ENCODE measurements around the gene MVB12B.

The MVB12B gene

DNA sequence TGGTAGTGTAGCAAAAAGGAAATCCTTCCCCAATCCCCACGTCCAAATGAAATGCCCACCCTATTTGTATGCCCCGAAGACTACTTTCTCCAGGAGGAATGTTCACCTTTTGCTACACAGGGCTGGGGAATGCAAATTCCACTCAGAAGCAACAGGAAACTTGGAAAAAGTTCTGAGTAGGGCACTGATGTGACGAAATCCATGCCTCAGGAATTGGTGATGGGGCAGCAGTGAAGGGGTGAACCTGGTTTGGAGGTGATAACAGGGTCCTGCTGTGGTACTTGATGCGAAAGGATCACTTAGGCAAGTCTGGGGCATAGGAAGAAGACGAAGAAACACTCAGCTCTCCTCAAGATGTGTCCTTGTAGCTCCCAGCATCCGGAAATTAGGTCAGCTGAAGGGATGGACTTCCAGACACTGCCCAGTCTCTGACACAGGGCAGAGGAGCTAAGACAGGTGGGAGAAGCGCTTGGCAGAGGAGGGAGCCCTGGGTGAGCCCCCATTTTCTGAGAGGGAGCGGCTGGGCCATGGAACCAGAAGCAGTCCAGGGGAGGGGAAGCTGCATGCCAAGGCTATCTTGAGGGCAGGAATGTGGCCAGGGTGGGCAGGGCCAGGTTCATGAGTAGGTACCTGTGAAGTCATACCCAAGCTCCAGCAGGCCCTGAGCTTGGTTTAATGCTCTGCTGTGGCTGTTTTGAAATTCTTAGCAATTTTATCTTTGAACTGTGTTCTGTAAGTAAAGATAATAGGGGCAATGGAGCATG is 22.2 kb upstream of the MVB12B start:
- no peak for DNase-seq

DNA sequence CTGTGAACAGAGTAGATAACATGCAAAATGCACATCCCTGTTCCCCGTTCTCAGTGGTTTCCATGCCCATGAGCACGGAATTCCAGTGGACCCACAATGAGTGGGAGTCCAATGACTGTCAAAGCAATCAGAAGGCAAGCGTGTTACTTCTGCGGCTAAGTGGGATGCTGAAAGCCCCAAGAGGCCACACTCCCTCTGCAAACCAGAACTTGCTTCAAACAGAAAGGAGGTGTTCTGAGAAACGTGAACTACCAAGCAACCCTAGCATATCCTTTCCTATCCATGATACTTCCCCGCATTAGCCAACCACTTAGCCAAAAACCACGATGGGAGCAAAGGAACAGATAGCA is 21.7 kb upstream of the MVB12B start:
- DNase-seq: no peak

DNA sequence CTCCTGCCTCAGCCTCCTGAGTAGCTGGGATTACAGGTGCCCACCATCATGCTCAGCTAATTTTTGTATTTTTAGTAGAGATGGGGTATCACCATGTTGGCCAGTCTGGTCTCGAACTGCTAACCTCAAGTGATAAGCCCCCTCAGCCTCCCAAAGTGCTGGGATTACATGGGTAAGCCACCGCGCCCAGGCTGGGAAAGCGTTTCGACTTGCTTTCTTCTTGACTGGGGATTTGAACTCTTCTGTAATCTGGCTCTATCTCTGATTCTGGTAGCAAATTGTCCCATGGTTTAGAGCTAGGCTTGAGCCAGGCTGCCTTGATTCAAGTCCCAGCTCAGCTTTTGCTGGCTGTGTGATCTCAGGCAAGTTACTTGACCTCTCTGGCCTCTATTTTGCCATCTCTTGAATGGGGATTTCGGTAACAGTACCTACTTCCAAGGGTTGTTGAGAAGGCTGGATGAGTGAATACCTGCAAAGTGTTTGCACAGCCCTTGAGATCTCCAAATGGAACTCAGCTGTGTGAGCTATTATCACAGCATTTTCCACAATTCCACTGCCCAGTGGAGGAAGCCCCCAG is 20.5 kb upstream of the MVB12B start:
- DNase-seq: no peak

DNA sequence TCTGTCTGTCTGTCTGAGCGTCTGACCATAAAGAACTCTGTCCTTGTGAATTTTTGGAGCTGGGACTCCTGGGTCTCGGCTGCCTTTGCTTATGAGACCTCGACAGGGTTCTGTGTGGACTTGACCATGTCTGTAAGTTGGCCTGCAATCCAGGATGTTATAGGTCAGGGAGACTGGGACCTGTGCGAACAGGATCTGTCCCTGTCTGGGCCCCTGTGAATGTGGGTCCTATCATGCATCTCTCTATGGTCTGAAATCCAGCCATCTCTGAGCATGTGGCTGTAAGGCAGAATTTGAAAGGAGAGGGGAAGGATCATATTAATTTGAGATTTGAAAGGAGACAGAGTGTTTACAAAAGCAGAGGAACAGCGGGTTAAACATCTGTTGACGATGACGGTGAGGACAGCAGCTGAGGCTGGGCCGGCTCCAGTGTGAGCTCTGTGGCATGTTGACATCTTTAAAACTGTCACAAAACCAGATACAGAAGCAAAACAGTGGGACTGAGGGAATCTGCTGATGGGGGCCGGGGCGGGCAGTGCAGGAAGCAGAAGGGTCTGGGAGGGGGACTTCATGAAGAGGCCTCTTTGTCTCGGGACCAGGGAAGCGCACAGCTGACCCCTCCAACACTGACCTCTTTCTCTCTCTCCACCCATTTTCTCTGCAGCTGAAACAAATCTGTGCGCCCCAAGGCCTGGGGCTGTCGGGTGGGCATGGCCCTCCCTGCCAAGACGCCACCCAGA is 19.1 kb upstream of the MVB12B start:
- no peak for DNase-seq

DNA sequence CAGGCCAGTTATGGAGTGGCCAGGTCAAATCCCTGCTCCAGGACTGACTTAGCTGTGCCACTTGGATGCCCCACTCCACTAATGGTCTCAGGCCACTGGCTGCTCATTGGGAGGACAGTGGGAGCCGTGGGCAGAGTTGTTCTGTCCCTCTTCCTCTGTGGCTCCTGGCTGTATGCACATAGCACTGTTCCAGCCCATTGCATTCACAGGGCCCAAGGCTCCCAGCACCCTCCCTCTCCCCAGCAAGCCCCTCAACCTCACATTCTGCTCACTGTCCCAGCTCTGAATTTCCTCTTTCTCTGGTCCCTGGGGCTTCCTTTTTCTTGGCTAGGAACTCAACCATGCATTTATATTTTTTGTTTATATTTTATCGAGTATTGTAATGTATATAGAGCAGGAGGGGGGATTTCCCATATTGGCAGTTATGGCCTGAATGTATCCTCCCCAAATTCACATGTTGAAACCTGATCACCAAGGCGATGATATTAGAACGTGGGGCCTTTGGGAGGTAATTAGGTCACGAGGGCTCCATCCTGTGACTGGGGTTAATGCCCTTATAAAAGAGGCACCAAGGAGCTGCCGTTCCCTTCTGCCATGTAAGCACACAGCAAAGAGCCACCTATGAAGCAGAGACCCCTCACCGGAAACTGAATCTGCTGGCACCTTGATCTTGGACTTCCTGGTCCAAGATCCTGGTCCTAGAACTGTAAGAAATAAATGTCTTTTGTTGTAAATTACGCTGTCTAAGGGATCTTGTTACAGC is 17.0 kb upstream of the MVB12B start:
- no peak for DNase-seq

DNA sequence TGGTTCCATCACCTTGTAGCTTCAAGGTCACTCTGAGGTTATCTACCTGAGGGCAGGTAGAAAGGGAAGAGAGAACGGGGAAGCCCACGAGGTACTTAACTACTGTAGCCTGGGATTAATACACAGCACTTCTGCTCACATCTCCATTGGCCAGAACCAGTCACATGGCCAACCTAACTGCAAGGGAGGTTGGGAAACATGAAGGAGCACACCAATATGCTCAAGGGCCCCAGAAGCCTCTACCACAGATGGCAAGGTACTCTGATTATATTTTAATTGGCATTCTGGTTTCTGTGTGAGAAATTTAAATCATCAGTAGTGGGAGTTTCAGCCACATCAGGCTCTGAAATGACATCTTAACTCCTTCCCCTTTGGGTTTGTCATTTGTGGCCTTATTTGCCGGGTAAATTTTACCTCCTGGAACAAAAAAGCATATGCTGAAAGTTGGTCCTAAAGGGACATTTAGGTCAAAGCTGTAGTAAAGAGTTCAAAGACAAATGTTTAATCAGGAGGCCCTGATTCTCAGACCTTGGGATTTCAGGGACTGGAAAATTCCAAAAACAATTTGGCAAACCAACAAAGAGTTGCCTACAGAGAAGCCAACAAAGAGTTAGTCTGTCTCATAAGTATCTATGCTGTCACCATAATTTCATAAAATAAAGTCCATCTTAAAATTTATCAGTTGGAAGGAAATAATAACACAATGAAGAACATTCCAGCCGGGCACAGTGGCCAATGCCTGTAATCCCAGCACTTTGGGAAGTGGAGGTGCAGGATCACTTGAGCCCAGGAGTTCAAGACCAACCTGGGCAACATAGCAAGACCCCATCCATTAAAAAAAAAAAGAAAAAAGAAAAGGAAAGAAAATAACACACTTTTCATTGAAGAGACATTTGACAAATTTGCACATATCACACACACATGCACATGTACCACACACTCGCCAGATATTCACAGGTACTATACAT is 13.8 kb upstream of the MVB12B start:
- DNase-seq: no peak

DNA sequence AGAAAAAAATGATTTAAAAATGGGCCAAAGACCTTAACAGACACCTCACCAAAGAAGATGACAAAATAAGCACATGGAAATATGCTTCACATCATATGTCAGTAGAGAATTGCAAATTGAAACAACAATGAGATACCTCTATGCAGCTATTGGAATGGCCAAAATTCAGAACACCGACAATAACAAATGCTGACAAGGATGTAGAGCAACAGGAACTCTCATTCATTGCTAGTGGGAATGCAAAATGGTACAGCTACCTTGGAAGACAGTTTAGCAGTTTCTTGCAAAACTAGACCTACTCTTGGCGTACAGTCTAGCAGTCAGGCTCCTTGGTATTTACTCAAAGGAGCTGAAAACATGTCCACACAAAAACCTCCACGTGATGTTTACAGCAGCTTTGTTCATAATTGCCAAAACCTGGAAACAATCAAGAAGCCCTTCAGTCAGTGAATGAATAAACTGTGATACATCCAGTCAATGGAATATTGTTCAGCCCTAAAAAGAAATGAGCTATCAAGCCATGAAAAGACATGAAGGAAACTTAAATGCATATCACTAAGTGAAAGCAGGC is 10.5 kb upstream of the MVB12B start:
- DNase-seq: no peak

DNA sequence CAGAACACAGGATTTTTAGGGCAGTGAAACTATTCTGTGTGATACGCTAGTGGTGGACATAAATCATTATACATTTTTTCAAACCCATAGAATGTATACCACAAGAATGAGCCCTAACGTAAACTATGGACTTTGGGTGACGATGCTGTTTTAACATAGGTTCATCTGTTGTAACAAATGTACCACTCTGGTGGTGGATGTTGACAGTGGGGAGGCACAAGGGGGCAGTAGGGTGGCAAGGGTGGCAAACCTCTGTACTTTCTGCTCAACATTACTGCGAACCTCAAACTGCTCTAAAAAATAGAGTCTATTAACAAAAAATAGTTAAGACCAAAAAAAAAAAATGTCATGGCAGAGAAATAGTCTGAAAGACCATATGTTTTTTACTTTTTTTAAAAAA is 9.1 kb upstream of the MVB12B start:
- DNase-seq: peak; percentile 22

DNA sequence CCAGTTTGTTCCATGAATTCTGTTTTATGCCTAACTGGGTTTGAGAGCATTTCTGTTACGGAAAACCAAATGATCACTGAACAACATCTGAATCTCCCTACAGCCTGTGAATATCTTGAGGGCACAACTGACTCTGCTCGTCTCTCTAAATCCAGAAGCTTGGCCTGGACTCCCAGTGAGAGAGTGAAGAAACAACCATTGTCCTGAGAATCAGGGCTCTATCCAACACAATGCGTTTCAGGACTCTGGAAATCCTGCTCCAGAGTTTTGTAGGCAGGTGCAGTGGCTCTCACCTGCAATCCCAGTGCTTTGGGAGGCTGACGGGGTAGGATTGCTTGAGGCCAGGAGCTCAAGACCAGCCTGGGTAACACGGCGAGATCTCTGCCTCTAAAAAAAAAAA is 7.8 kb upstream of the MVB12B start:
- no peak for DNase-seq

DNA sequence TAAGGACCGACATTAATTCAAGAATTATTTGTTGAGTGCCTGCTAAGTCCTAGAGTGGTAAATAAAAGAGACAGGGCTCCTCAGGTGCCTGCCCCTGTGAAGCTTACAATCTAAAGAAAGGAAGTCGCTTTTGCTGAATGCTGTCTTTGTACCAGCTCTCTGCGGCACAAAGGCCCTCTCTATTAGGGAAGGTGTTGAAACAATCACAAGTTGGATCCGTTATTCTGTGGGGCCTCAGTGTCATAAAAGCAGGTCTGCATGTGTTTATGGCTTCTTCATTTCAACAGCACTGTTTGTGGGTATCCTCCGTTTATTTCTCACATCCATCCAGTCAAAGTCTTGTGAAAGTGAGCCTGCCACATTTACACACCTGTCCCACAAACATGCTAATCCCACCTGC is 7.0 kb upstream of the MVB12B start:
- DNase-seq: no peak

- DNase-seq: no peak
Measured at GRCh38 chr9:126320158-126320922, 6.3 kb upstream of the MVB12B start.

DNA sequence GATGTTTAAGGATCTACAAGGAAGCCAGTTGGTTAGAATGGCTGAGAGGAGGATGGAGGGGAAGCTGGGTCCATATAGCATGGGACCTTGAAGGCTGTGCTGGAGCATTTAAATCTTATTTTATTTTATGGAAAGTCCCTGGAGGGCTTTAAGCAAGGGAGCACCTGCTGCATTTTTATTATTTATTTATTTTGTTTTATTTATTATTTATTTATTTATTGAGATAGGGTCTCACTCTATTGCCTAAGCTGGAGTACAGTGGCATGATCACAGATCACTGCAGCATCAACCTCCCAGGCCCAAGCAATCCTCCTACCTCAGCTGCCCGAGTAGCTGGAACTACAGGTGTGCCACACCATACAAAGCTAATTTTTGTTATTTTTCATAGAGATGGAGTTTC is 4.9 kb upstream of the MVB12B start:
- no peak for DNase-seq

DNA sequence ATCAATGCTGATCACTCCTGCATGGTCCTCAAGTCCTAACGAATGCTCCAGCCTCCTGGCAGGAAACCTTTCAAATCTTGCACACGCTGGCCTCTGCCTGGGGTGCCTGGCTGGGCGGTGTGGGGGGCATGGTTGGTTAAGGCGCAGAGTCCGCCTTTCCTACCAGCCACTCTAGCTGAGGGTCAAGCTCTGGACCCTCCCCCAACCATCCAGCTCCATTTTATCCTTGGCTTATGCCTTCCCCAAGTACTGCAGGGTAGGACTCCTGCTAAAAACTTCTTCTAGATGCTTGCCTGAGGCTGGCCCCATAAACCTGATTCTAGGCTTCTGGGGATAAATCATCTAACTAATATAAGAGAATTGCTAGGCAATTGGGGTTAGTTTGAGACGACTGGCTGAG is 808 bp upstream of the MVB12B start:
- no peak for DNase-seq

DNA sequence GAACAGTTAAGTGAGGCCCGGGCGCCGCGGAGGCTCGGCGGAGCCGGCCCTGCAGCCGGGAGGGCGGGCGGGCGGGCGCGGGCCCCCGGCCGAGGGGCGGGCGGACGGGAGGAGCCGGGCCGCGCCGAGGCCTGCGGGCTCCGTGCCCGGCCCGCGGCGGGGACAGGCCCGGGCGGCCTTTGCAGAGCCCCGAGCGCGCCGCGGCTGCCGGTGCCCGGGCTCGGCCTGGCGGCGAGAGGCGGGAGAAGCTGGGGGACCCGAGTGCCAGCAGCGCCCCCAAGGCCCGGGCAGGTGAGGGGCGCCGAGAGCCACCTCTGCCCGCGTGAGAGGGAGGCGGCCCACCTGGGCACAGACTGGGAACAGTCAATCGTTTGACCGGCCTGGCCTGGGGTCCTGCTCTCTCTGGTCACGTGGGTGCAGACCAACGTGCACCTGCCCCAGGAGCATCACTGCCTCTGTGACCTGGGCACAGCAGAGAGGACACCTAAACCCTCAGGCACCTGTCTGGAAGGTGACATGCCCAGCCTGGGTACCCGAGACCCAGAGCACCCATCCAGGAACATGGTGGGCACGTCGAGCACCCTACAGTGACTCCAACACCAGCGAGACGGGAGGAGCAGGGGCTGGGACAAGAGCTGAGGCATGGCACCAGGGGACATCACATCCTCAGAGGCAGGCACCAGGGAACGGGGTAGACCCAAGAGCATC is 531 bp downstream of the MVB12B start:
- peak; percentile 13 for DNase-seq

DNA sequence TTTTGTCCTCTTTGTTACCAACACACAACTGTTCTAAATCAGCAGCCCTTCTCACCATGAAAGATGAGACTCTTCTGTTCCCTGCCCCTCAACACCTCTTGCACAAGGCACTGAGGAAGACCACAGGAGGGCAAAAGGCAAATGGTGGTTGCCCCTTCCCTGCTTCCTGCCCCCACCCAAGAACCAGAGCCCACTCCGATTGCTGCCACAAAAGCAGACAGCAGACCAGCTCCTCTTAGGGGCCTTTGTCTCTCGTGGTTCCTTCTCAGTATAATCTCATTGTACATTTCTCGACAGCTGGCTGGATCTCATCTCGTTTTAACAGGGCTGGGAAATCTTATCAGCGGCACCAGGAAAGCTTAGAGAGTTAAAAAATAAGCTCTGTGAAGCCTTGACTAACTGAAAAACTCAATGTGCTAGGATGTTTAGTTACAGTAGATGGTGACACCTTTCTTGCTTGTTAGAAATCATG is 1.1 kb downstream of the MVB12B start:
- DNase-seq: no peak

- DNase-seq: no peak
Measured at GRCh38 chr9:126328407-126328806, 1.8 kb downstream of the MVB12B start.

GRCh38 chr9:126329476-126330275 is 3.0 kb downstream of the MVB12B start:
- no peak for DNase-seq

DNA sequence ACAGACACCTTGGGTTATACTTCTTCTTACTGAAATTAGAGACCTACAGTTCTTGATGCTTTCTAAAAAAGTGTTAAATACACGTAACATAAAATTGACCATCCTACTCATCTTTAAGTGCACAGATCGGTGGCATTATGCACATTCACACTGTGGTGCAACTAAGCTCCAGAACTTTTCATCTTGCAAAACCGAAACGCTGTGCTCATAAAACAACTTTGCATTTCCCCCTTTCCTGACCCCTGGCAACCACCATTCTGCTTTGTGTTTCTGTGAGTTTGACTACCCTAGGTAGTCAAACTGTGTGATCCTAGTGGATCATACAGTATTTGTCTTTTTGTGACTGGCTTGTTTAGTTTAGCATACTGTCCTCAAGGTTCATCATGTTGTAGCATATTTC is 3.9 kb downstream of the MVB12B start:
- no peak for DNase-seq

DNA sequence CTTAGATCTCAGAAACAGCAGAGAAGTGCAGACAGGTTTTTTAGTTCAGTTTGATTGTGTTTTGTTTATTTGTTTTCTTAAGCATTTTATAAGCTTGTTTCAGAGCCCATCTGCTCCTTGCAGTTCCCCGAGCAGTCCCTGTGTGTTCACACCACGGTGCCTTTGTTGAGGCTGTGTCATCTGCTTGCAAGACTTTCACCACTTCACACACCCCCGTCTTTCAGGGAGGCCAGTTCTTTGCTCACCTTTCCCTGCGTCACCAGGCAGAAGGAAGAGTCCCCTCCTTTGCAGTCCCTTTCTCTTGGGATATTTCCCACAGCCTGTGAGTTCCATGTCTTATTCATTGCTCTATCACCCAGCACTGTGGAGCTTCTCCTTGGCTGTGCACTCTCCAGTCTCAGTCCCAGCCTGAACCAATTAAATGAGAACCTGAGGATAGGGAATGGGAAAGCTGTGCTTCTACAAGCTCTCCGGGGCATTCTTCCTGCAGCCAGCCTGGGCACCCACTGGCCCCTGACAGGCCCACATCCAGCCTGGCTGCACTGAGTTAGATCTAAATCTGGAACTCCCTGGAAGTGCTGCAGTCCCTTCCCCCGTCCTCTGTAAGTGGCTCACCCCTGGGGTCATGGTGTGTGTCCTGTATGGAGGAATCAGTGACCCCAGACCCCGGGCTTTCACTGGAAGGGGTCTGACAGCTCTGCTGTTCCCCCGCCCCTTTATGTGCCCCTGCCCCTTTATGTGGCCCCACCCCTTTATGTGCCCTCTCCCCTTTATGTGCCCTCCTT is 5.5 kb downstream of the MVB12B start:
- DNase-seq: no peak

All from stimulated activated CD4-positive, alpha-beta T cell treated with anti-CD3 and anti-CD28 coated beads, Interleukin-12 subunit alpha, Interleukin-12 subunit beta, amount 100 ng/mL, for 4 hours (primary cell).